HG03432 (cell line): ENCODE measurements around the gene PPP4R4.
"Not testable (repeated sequence)": the region's sequence is repeated elsewhere in the genome, so short reads cannot be mapped to it uniquely, and the experiment has no call there.

Experiments used
- ATAC-seq: cut with Tn5 transposase; IDR thresholded peaks from one replicate; pipeline ENCODE4 v1.9.1; 2021; ENCODE audit warnings: mild to moderate bottlenecking, moderate library complexity; ENCODE audit not compliant: unreplicated experiment

The PPP4R4 gene

DNA sequence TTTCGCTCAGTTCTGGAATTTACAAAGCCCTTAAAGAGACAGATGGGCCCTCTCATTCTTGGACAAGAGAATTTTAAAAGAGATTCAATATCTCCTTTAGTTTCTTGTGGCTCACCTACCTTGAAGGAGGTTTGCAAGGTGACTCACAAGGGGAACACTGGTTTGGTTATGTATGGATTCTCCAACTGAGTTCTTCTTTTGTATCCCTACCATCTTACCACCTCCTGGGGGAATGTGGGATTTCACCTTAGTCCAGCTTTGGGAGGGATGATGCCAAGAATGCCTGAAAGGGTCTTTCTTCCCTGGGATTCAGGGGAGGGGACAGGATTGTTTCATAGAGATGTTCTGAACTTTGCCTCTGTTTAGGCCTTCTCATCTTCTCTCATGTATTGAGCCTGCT, 3.7 kb downstream of the PPP4R4 start:
- no peak for ATAC-seq

DNA sequence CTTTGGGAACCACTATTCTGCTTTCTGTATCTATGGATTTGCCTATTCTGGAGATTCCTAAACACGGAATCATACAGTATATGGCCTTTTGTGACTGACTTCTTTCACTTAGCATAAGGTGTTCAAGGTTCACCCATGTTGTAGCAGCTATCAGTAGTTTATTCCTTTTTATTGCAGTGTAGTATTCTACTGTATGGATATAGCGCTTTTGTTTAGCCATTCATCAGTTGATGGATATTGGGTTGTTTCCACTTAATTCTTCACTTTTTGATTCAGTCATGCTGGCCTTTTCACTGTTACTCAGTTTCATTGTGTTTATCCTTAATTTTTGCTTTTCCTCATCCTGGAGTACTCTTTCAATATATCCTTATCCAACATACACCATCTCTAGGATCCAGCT, 5.1 kb downstream of the PPP4R4 start:
- no peak for ATAC-seq

DNA sequence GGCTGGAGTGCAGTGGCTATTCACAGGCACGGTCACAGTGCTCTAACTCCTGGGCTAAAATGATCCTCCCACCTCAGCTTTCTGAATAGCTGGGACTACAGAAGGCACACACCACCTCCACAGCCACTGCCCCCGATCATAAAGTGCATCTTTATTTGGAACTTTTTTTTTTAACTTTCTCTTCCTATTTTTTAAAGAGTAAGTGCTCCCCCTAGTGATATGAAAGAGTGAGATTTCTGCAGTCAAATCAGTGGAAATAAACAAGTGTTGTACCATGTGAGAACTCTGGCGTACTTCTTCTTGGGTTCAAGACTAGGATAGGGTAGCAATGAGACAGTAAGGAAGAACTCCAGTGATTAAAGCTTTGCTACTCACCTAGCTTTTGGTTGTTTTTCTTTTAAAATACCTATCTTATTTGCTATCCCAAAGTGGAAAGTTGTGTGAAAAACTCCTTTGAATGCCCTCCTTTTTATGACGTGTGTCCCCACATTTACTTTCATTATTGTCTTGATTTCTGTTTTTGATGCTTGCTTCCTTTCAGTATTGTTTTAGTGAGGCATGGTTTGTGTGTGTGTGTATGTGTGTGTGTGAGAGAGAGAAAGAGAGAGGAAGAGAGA, 6.6 kb downstream of the PPP4R4 start:
- no peak for ATAC-seq

DNA sequence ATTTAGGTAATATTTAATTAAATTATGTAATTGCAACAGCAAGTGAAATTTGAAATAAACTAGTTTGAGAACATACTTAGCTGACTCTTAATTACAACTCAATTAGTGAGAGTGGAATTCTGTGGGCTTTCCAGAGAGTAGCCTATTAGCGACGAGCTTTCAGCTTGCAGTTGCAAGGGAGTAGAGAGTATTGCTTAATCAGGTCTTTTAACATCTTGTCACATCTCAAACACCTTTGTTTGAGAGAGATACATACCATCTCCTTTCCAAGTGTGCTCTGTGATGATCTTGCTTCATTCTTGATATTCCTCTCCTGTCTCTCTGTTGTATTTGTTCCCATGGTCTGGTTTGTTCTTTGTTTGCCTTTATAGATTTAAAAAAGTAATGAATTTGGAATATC, 7.7 kb downstream of the PPP4R4 start:
- ATAC-seq = no peak

DNA sequence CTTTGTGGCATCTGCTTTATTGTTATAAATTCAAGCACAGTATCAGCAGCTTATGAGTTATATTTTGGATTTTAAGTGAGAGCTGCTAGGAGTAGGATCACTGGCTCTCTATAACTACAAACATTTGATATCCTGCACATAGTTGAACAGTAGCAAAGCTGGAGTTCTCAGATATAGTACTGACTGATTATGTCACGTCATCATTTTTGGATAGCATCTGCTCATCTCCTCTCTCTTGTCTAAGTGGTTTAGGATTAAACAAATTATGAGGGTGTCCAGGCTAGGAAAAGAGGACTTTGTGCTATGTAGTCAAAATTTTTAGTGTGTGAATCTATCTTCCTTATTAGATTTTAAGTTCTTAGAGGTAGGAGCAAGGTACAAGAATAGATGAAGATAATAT, 18.4 kb downstream of the PPP4R4 start:
- ATAC-seq = no peak

DNA sequence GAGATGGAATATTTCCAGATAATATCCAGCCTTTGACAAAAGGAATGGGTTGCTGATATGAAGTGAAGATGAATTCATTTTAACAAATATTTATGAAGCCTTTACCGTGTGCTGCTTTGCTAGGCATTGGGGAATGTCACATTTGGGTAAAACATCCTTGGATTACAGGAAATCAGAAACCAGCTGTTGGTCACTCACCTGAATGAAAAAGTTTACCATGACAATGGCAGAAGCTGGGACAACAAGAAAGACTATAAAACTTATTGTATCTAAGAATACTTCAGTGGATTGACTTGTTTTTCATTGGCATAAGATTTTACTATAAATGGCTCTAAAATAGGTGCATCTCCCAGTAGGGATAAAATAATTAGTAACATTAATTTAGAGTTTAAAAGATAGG, 19.7 kb downstream of the PPP4R4 start:
- ATAC-seq = no peak

DNA sequence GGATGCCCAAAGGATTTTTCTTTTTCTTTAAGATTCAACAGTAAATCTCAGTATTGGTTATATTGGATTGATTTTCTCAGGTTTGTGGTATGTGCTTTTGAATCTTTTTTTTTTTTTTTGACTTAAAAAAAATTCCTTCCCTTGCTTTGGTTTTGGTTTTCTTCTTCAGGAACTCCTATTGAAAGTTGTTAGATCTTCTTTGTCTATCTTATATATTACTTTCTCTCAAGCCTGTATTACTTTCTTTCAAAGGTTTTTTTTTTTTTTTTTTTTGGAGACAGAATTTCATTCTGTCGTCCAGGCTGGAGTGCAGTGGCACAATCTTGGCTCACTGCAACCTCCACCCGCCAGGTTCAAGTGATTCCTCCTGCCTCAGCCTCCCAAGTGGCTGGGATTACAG, 21.9 kb downstream of the PPP4R4 start:
- ATAC-seq = no peak

DNA sequence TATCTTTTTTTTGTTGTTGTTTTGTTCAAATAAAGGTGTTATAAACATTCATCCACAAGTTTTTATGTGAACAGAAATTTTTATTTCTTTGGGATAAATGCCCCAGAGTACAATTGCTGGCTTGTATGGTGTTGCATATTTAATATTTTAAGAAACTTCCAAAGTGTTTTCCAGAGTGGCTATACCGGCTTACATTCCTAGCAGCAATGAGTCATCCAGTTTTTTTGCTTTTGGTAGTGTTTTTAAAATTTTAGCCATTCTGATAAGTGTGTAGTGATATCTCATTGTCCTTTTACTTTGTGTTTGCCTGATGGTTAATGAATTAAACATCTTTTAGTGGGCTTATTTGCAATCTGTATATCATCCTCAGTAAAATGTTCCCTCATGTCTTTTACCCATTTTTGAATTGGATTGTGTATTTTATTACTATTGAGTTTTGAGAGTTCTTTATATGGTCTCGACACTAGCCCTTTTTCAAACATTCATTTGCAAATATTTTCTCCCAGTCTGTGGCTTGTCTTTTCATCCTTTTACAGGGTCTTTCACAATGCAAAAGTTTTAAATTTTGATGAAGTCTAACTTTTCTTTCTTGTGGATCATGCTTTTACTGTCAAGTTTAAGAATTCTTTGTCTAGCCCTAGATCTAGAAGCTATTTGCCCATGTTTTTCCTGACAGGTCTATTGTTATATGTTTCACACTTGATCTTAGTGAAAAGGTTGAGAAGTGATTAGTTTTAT, 29.5 kb downstream of the PPP4R4 start:
- ATAC-seq = no peak

DNA sequence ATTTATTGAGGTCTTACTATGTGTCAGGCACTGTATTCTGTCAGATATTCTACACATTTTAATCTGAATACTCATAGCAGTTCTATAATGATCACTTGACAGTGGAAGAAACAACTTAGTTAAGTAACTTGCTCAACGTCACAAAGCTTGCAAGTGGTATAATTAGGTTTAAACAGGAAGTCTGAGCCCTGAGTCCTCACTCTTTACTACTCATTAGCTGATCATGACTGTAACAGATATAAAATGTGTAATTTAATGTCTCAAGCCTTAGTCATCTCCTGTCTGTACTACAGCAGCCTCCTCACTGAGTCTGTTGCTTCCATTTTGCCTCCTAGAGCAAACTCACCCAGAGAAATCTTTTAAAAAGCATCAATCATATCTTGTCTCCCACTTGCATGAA, 38.9 kb downstream of the PPP4R4 start:
- no peak for ATAC-seq

DNA sequence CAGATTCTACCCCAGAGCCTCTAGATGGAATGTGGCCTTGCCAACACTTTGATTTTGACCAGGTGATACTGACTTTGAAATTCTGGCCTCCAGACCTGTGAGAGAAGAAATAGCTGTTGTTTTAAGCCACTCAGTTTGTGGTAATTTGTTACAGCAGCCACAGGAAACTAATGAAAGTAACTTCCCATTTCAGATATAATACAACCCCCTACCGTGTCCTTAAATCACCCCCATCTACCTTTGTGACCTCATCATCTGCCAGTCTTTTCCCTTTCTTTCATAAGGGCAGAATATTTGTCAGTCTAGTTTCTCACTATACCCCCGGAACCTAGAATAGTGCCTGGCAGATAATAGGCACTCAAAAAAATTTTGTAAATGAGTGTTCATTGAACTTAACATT, 39.6 kb downstream of the PPP4R4 start:
- ATAC-seq = no peak

DNA sequence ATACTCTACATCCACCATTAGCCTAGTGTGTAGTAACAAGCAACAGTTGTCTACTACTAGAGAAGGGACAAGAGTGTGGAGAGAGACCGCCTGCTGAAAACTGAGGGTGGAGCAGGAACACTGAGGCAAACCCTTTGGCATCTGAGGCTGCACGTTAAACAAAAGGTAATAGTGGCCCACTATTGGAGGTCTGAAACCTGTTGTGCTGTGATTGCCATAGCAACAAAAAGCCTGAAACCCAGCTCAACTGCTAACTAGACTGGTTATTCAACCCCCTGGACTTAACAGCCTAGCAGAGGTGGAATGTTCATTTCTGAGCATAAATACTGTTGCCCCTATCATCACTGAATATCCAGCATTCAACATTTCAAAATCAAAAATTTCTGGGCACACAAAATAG, 43.0 kb downstream of the PPP4R4 start:
- ATAC-seq = no peak

DNA sequence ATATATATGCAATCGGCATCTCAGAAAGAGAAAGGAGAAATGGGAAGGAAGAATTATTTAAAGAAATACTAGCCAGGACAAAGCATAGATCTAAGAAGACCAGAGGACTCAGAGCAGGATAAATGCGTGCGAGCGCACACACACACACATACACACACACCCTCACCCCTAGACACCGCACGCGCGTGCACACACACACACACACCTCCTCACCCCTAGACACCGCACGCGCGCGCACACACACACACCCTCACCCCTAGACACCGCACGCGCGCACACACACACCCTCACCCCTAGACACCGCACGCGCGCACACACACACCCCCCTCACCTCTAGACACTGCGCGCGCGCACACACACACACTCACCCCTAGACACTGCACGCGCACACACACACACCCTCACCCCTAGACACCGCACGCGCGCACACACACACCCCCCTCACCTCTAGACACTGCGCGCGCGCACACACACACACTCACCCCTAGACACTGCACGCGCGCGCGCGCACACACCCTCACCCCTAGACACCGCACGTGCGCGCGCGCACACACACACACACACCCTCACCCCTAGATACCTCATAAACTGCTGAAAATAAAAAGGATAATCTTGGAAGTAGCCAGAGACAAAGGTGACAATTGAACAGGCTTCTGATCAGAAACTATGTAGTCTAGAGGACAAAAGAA, 44.2 kb downstream of the PPP4R4 start:
- ATAC-seq = not testable (repeated sequence)

DNA sequence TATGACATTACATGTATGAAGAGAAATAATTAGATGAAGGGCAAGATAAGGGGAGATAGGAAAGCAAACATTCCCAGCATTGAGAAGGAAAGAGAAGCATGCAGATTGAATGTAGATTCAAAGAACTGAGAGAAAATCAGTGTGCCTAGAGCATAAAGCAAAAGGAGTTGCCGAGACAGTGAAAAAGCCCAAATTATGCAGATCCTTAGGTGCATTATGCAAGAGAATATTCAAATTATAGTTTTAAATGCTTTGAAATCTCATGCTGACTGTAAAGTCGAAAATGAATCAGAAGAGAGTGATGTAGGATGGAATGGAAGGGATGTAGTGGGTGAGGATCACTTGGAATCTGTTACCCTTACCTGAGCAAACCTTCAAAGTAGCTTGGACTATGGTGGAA, 49.9 kb downstream of the PPP4R4 start:
- ATAC-seq = no peak

DNA sequence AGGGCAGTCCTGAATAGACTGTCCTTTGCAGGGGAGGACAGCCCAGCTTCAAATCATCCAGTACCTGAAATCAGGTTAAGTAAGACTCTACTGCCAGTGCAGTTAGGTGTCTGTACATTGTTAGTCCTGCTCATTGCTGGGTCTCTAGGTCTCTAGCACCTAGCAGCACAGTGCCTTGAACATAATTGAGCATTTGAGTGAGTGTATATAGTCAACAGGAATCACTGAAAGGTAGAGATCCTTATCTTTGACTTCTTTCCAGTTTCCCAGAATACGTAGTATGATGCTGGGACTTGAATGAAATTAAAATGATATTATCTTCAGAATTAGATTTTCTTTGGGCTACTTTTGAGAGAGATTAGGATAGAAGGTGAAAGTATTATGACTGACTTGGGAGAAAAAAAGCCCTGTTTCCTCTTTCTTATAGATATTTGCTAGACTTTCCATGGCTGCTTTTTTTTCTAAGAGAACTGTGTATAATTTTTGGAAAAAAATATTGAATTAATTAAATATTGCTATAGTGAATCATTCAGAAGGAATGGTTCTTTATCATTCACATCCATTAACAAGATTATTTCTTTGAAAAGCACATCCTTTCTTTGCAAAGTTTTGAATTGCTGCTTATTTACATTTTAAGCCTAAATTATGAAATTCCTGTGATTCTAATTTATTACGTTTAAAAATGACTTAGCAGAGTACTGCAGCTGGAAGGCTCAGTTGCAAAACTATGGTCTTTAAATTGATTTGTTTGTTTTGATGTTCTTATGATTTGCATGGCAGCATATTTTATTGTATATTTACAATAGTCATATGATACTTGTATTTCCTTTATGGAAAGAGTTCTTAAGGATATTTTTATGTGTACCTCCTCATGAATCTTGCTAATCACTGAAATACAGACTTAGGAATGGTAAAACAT, 51.6 kb downstream of the PPP4R4 start:
- ATAC-seq = no peak

DNA sequence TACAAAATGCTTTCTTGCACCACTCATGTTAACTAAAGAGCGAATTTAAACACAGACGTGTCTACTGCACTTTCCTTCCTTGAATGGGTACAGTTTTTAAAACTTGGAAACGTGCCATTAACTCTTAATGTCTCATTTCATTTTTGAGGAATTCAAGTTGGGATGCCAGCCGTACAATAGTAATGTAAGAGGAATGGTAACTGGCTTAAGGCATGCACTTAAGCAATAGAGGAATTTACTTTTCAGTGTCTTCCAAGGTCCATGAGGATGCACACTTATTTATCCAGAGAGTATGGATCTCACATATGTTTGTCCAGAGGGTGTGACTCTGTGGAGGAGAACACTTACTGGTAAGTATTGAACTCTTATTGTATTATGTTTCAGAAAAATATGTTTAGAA, 52.9 kb downstream of the PPP4R4 start:
- ATAC-seq = no peak

DNA sequence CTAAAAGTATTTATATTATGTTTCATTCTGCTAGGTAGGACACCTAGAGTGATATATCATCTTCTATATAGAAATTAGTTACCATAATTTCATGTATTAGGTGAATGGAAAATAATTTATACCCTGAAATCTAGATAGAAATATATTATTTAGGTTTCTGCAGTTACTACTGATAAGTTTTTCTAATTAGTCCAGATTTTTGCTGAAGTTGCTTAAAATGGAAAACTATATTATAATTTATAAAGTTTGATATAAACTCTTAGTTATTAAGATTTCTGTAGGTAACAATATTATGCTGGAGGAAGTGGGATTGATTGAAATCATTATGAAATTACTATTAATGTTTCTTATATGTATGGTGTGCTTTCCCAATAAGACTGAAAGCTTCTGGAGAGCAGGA, 62.9 kb downstream of the PPP4R4 start:
- no peak for ATAC-seq

DNA sequence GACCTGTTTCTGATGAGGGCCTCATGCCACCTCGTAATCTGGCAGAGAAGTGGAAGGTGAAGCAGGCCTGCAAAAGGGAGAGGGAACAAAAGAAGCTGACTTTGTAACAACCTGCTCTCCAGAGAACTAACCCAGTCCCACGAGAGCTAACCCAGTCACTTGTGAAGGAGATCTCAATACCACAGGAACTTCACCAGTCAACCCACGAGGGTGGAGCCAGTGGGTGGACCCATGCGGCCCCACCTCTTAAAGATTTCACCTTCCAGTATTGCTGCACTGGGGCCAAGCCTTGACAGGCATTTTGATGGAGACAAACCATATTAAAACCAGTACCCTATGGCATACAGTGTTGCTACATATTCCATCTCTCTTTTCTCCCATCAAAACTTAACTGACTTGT, 63.9 kb downstream of the PPP4R4 start:
- no peak for ATAC-seq

DNA sequence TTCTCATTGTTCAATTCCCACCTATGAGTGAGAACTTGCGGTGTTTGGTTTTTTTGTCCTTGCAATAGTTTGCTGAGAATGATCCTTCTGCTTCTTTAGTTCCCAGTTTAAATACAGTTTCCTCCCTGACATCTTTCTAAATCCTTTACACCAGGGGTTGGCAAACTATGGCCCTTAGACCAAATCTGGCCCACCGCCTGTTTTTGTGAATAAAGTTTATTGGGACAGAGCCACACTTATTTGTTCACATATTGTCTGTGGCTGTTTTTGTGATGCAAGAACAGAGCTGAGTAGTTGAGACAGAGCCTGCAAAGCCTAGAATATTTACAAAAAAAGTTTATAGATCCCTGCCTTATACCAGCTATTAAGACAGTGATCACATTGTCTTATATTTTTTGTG, 65.3 kb downstream of the PPP4R4 start:
- ATAC-seq = no peak

DNA sequence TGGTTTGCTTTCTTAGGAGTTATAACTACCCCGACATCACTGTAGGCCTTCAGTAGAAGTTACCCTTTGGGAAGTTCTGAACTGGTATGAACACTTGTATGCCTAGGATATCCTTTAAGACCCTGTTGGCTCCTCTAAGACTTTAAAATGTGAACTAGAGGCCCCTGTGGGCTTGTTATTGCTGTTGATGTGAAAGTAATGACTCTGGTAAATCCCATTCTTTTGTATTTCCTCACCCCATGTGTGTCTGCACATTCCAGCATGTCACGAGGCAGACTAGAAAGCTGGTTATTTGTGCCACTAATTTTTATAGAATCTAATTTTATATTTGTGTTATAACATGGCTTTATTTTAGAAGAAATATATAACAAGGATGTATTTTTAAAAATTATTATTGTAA, 70.1 kb downstream of the PPP4R4 start:
- no peak for ATAC-seq

DNA sequence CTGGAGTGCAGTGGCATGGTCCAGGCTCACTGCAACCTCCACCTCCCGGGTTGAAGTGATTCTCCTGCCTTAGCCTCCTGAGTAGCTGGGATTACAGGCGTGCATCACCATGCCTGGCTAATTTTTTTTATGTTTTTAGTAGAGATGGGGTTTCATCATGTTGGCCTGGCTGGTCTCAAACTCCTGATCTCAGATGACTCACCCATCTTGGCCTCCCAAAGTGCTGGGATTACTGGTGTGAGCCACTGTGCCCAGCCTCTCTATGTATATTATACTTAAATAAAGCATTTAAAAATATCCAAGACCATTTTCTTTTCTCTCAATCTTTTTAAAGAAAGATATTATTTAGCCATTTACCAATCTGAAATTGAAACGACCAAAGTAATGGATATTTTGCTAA, 90.1 kb downstream of the PPP4R4 start:
- not testable (repeated sequence) for ATAC-seq

DNA sequence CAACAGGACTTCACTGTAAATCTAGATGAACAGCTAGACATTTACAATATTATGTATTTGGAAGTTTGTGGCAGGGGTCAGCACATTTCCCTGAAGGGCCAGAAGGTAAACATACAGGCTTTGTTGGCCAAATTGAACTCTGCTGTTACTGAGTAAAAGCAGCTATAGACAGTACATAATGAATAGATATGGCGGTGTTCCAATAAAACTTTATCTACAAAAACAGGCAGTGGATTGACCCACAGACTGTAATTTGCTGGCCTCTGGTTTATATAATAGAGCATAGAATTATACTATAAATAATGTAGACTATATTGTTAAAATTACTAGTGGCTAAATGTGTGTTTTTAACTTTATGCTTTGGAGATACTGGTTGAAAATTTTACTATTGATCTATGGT, 93.2 kb downstream of the PPP4R4 start:
- ATAC-seq = no peak
